B cell (primary cell): ENCODE results near the gene PMAIP1. TPM values are rescaled to one million over a fixed set of nuclear protein-coding genes. Genes with fewer than 3 reads are reported as not detected.

ENCODE experiments used
- ATAC-seq: fragments of 200-7000 bp; cut with Tn5 transposase; one replicate; pipeline ENCODE4 v1.10.0; 2021; ENCODE audit warnings: low read depth, mild to moderate bottlenecking, moderate number of reproducible peaks, moderate library complexity
- CTCF ChIA-PET: fragments of 350-600 bp; sonication (Branson Sonifier 250); formaldehyde crosslinking; loops from one replicate; lab custom pipeline; 2021; ENCODE audit warnings: antibody characterized with exemption, inconsistent platforms; lab: Charles Lee
- POLR2A ChIA-PET: fragments of 350-600 bp; sonication (Branson Sonifier 250); formaldehyde crosslinking; loops from one replicate; lab custom pipeline; 2021; ENCODE audit warnings: antibody characterized with exemption; lab: Charles Lee
- DNase-seq: peaks from one replicate; pipeline ENCODE4 v3.0.0; 2013
- H2AFZ ChIP-seq: 2 replicates; pipeline ENCODE4 v1.6.1; 2012; ENCODE audit warnings: mild to moderate bottlenecking, low read depth, low read length; ENCODE audit not compliant: insufficient read depth, poor library complexity, severe bottlenecking
- H3K27ac ChIP-seq, 2 donors: 1 replicate in 1 of 2; 2 replicates in 1 of 2; pipeline ENCODE4 v1.5.1; 2012 to 2013; ENCODE audit warnings: low read length in 2 of 2, mild to moderate bottlenecking in 2 of 2, moderate library complexity in 1 of 2
- H3K27me3 ChIP-seq, 4 experiments: fragments of 200-600 bp in 1 of 4; sonication (generic) in 1 of 4; replicated peaks in 1 of 4; 1 replicate in 2 of 4; 2 replicates in 2 of 4; pipeline versions ENCODE4 v1.6.1 to v1.7.0; 2013 to 2016; ENCODE audit warnings: low read length in 3 of 4, mild to moderate bottlenecking in 2 of 4, mixed read lengths in 1 of 4, moderate library complexity in 1 of 4; ENCODE audit not compliant: insufficient read depth in 4 of 4, control insufficient read depth in 3 of 4; ENCODE audit errors: control extremely low read depth in 1 of 4
- H3K36me3 ChIP-seq, 2 experiments: replicated peaks in 1 of 2; 1 replicate in 1 of 2; 2 replicates in 1 of 2; pipeline versions ENCODE4 v1.6.1 to v1.7.1; 2013; ENCODE audit warnings: low read length in 1 of 2; ENCODE audit not compliant: insufficient read depth in 2 of 2, control insufficient read depth in 1 of 2; ENCODE audit errors: control extremely low read depth in 1 of 2, extremely low read depth in 1 of 2
- H3K4me1 ChIP-seq, 2 donors: fragments of 200-600 bp in 1 of 2; sonication (generic) in 1 of 2; 1 replicate in 1 of 2; 2 replicates in 1 of 2; pipeline versions ENCODE4 v1.5.1 to v1.6.1; 2013 to 2017; ENCODE audit warnings: low read length in 2 of 2; ENCODE audit not compliant: control insufficient read depth in 2 of 2, insufficient read depth in 2 of 2
- H3K4me2 ChIP-seq: replicated peaks from 2 replicates; pipeline ENCODE3; 2012; ENCODE audit warnings: mild to moderate bottlenecking, low read depth, low read length; ENCODE audit not compliant: poor library complexity, severe bottlenecking
- H3K4me3 ChIP-seq, 5 experiments: fragments of 200-600 bp in 1 of 5; sonication (generic) in 1 of 5; 1 replicate in 3 of 5; 2 replicates in 2 of 5; pipeline versions ENCODE4 v1.5.1 to v1.7.0; 2011 to 2016; ENCODE audit warnings: low read length in 4 of 5, mild to moderate bottlenecking in 4 of 5, low read depth in 2 of 5, control low read depth in 1 of 5, moderate library complexity in 1 of 5; ENCODE audit not compliant: insufficient read depth in 1 of 5; ENCODE audit errors: control extremely low read depth in 1 of 5, extremely low read depth in 1 of 5
- H3K79me2 ChIP-seq: fragments of 200-600 bp; sonication (generic); one replicate; pipeline ENCODE4 v1.6.0; 2016; ENCODE audit warnings: low read length; ENCODE audit not compliant: control insufficient read depth, insufficient read depth
- H3K9ac ChIP-seq: fragments of 200-600 bp; sonication (generic); 2 replicates; pipeline ENCODE4 v1.6.1; 2017; ENCODE audit warnings: mild to moderate bottlenecking, low read length, moderate library complexity
- H3K9me3 ChIP-seq, 3 donors: one replicate each; pipeline versions ENCODE4 v1.6.1 to v1.7.1; 2013; ENCODE audit warnings: low read length in 2 of 3; ENCODE audit not compliant: control insufficient read depth in 2 of 3, insufficient read depth in 1 of 3; ENCODE audit errors: control extremely low read depth in 1 of 3
- H4K20me1 ChIP-seq: 2 replicates; pipeline ENCODE4 v1.6.0; 2012; ENCODE audit warnings: mild to moderate bottlenecking, low read length; ENCODE audit not compliant: insufficient read depth, control insufficient read depth, poor library complexity, severe bottlenecking
- H3K27ac Mint-ChIP-seq: one replicate; pipeline ENCODE4 v1.8.0; 2021; ENCODE audit warnings: mixed read lengths
- H3K27me3 Mint-ChIP-seq: one replicate; pipeline ENCODE4 v1.8.0; 2021; ENCODE audit warnings: mixed read lengths
- H3K4me1 Mint-ChIP-seq: one replicate; pipeline ENCODE4 v1.8.0; 2021; ENCODE audit warnings: mixed read lengths
- H3K4me3 Mint-ChIP-seq: one replicate; pipeline ENCODE4 v1.8.0; 2021; ENCODE audit warnings: mixed read lengths
- H3K9me3 Mint-ChIP-seq: one replicate; pipeline ENCODE4 v1.8.0; 2022; ENCODE audit warnings: mixed read lengths; ENCODE audit not compliant: insufficient read depth
- CTCF ChIP-seq: fragments of 200-600 bp; IDR thresholded peaks from one replicate; pipeline ENCODE4 v1.8.0; 2022; ENCODE audit warnings: antibody characterized with exemption, mild to moderate bottlenecking
- EZH2 ChIP-seq: IDR thresholded peaks from 2 replicates; pipeline ENCODE4 v1.6.1; 2012; ENCODE audit warnings: borderline replicate concordance, low read depth, mild to moderate bottlenecking, moderate library complexity, low read length; ENCODE audit not compliant: insufficient read depth, poor library complexity, severe bottlenecking
- WGBS: methylation state at CpG from one replicate; pipeline ENCODE4 v1.1.5; 2013; ENCODE audit warnings: missing lambda C conversion rate; ENCODE audit not compliant: insufficient coverage; 5-methylcytosine and 5-hydroxymethylcytosine counted together
- intact Hi-C: fragments of 100-400 bp; cut with micrococcal nuclease; formaldehyde crosslinking; loops from one replicate; pipeline ENCODE4 v1.10.0; 2022
- polyA plus RNA-seq: library from polyadenylated mRNA; depleted of rRNA; stranded (reverse); fragments of >200 nt; gene quantifications from 2 replicates; pipeline ENCODE4 v1.2.3, GENCODE V29; 2012
- total RNA-seq, 2 donors: library from RNA; stranded (reverse); fragments of 120-200 nt in 1 of 2; gene quantifications; 1 replicate in 1 of 2; 2 replicates in 1 of 2; pipeline versions ENCODE4 v1.2.3 to v1.2.4, GENCODE V29; 2013 to 2022

The PMAIP1 gene
- total and polyA plus RNA-seq, 2 donors (not counting 1 experiment from before 2014, with no cell fraction given): 67.2 to 89.3 TPM

DNA sequence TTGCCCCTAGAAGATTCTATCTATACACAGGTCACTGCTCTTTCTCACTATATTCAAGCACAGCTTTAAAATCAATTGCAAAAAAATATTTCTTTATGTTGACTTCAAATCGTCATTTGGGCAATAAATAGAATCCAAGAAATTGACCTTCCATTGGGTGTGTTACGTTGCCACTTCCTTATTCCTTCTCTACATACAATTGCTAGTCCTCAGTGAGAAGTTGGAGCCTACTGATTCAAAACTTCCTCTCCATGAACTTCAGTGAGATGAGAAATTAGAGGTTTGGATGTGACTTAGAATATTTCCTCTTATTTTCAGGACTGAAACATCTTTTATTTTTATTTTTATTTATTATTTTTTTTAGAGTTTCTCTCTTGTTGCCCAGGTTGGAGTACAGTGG, 40.3 kb downstream of the PMAIP1 start:
- intact Hi-C loops: no loop called here
- H3K79me2 ChIP-seq: no peaks in the 10 kb centered on the region
- no peaks in the 10 kb centered on the region for H4K20me1 ChIP-seq
- Mint-ChIP-seq H3K27me3 (no peaks in the 10 kb centered on the region), H3K4me3 (no peak overlapping the region), H3K9me3 (no peaks in the 10 kb centered on the region), H3K4me1 (peaks cover 2% of the 10 kb centered on the region), H3K27ac (no peak overlapping the region)
- TF ChIP-seq EZH2 (no peak), CTCF (no peak)
- H3K4me1 ChIP-seq: no peaks in the 10 kb centered on the region
- no peak overlapping the region for H3K27ac ChIP-seq
- ChIA-PET CTCF (interaction anchor here (0.8 kb wide), 1 partner anchor 102 kb away, joined by 3 read pairs; no protein-coding TSS in a partner anchor), POLR2A (no interaction called here)
- H2AFZ ChIP-seq: no peak overlapping the region
- no peaks in the 10 kb centered on the region for H3K27me3 ChIP-seq
- H3K36me3 ChIP-seq: no peaks in the 10 kb centered on the region
- no peaks in the 10 kb centered on the region for H3K9me3 ChIP-seq
- no peak overlapping the region for H3K9ac ChIP-seq
- DNase-seq: no peak
- no peak overlapping the region for H3K4me2 ChIP-seq
- ATAC-seq: no peak
- WGBS: no CpG with 5 or more reads among the region's 2 CpGs
- no peak overlapping the region for H3K4me3 ChIP-seq

DNA sequence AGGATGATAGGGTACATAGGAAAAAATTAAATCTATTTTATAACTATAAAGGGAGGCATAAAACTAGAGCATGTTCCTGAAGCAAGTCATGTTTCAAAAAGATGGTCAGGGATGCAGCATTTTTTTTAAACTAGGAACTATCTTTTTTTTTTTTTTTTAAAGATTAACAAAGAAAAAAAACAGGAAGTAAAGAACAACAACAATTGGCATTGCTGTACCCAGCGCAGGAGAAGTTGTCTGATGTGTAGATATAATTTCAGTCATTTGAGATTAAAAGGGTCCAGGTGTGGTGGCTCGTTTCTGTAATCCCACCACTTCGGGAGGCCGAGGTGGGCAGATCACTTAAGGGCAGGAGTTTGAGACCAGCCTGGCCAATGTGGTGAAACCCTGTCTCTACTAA, 41.5 kb downstream of the PMAIP1 start:
- no peak overlapping the region for H3K4me2 ChIP-seq
- no peaks in the 10 kb centered on the region for H3K36me3 ChIP-seq
- 91% methylated on average over 3 of the region's 4 CpGs for WGBS
- Mint-ChIP-seq H3K4me3 (no peak overlapping the region), H3K9me3 (no peaks in the 10 kb centered on the region), H3K27ac (no peak overlapping the region), H3K27me3 (no peaks in the 10 kb centered on the region), H3K4me1 (peaks cover 2% of the 10 kb centered on the region)
- TF ChIP-seq CTCF: no peak
- intact Hi-C loops: no loop called here
- DNase-seq (no peak), ATAC-seq (no peak)
- H3K27me3 ChIP-seq: no peaks in the 10 kb centered on the region
- no peak overlapping the region for H3K27ac ChIP-seq
- ChIA-PET CTCF (no interaction called here), POLR2A (interaction anchor here (0.7 kb wide), 2 partner anchors 14 to 41 kb away, joined by 3 read pairs; partner anchors contain the start of gene PMAIP1)
- H3K9ac ChIP-seq: no peak overlapping the region
- no peak overlapping the region for H3K4me3 ChIP-seq
- H2AFZ ChIP-seq: no peak overlapping the region
- H3K4me1 ChIP-seq: no peaks in the 10 kb centered on the region
- H3K79me2 ChIP-seq: no peaks in the 10 kb centered on the region
- no peaks in the 10 kb centered on the region for H3K9me3 ChIP-seq
- no peaks in the 10 kb centered on the region for H4K20me1 ChIP-seq
